WI38 (cell line): ENCODE results near the gene FBXO47.
"Not testable (repeated sequence)": the region's sequence is repeated elsewhere in the genome, so short reads cannot be mapped to it uniquely, and the experiment has no call there.

Source experiments
- H3K4me3 ChIP-seq: 2 replicates; pipeline ENCODE4 v1.5.1; 2011; ENCODE audit warnings: low read depth, mild to moderate bottlenecking, control low read depth, low read length
- TF ChIP-seq, protein P1 (sequence below): IDR thresholded peaks from 2 replicates; pipeline ENCODE4 v1.5.1; 2012; ENCODE audit warnings: low read depth, mild to moderate bottlenecking, control low read depth, low read length

FBXO47 gene

GRCh38 chr17:38958756-38959155 lies 8.4 kb downstream of the FBXO47 start:
- H3K4me3 ChIP-seq = no peak overlapping the region
- TF ChIP-seq, protein P1, sequence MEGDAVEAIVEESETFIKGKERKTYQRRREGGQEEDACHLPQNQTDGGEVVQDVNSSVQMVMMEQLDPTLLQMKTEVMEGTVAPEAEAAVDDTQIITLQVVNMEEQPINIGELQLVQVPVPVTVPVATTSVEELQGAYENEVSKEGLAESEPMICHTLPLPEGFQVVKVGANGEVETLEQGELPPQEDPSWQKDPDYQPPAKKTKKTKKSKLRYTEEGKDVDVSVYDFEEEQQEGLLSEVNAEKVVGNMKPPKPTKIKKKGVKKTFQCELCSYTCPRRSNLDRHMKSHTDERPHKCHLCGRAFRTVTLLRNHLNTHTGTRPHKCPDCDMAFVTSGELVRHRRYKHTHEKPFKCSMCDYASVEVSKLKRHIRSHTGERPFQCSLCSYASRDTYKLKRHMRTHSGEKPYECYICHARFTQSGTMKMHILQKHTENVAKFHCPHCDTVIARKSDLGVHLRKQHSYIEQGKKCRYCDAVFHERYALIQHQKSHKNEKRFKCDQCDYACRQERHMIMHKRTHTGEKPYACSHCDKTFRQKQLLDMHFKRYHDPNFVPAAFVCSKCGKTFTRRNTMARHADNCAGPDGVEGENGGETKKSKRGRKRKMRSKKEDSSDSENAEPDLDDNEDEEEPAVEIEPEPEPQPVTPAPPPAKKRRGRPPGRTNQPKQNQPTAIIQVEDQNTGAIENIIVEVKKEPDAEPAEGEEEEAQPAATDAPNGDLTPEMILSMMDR = no peak

DNA sequence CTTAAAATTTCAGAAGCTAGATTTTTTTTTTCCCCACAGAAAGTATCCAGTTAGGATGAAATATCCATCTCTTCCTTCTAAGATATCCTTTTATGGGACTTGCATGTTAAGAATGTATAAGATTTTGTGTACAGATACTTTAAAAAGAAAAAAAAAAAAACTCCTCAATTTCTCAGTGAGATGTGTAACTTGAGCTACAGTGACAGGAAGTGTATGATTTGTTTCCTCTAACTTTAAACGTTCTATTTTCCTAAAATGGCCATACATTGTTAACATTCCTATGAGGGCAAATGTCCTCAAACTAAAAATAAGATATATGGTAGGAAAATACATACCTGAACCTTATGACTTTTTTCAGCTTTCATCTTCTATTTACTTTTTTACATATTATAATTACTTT lies 8.9 kb downstream of the FBXO47 start:
- no peak overlapping the region for H3K4me3 ChIP-seq
- TF ChIP-seq, protein P1 = no peak

DNA sequence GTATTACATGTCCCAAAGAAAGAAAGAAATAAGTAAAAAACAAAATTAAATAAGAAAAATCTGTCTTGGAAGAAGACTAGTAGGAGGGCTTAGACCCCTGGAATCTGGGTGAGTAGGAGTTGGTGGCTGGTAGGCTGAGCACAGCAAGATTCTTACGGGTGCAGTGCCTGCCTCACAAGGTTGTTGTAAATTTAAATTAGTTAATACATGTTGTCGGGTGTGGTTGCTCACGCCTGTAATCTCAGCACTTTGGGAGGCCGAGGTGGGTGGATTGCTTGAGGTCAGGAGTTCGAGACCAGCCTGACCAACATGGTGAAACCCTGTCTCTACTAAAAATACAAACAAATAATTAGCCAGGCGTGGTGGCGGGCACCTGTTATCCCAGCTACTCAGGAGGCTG lies 13.4 kb downstream of the FBXO47 start:
- H3K4me3 ChIP-seq = not testable (repeated sequence)

- no peak overlapping the region for H3K4me3 ChIP-seq
- TF ChIP-seq, protein P1 = no peak
Measured at GRCh38 chr17:38947189-38947588, 20.0 kb downstream of the FBXO47 start.

DNA sequence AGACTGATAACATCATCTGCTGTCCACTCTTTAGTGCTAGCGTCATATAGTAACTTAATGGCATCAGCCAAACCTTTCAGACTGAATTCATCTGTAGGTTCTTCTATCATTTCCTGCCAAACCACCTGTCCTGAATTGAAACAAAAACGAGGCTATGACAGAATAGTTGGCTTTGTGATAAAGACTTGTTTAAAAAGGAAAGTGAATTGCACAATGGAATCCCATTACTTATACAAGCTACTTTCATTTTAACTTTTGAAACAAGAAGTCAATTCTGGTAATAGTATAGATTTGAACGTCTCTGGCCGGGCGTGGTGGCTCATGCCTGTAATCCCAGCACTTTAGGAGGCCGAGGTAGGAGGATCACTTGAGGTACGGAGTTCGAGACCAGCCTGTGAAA lies 23.6 kb downstream of the FBXO47 start:
- TF ChIP-seq, protein P1 = no peak
- H3K4me3 ChIP-seq = no peak overlapping the region

GRCh38 chr17:38942696-38943334 lies 24.4 kb downstream of the FBXO47 start:
- no peak overlapping the region for H3K4me3 ChIP-seq
- TF ChIP-seq, protein P1 = no peak

GRCh38 chr17:38940404-38940803 lies 26.8 kb downstream of the FBXO47 start:
- TF ChIP-seq, protein P1 = no peak
- no peak overlapping the region for H3K4me3 ChIP-seq

DNA sequence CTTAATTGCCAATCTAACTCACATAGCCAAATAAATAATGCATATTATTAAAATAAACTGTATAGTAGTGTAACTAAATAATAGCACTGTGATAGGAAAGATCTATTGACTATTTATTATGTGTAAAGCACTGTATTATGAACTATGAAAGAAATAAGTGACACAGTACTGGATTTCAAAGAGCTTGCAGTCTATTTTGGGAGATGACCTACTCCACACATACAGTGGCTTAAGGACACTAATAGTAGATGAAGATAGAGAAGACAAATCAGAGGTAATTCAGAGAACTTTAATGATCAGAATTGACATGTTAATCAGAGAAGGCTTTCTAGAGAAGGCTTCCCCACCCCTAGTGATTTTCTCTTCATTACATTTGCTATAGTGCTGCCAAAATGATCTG lies 27.2 kb downstream of the FBXO47 start:
- TF ChIP-seq, protein P1 = no peak
- no peak overlapping the region for H3K4me3 ChIP-seq

- not testable (repeated sequence) for H3K4me3 ChIP-seq
Measured at GRCh38 chr17:38933962-38934361, 33.2 kb downstream of the FBXO47 start.

GRCh38 chr17:38930782-38931181 lies 36.4 kb downstream of the FBXO47 start:
- not testable (repeated sequence) for H3K4me3 ChIP-seq
